Ishikawa (cell line): Measurements from ENCODE around the gene INPP5E.

ENCODE experiments used
- YY1 ChIP-seq: IDR thresholded peaks from 2 replicates; pipeline ENCODE4 v1.6.1; 2012; ENCODE audit warnings: low read depth
- TF ChIP-seq, protein P1 (sequence below): IDR thresholded peaks from 2 replicates; pipeline ENCODE4 v1.6.1; 2012; ENCODE audit warnings: low read depth, mild to moderate bottlenecking

- TF ChIP-seq, protein P1, sequence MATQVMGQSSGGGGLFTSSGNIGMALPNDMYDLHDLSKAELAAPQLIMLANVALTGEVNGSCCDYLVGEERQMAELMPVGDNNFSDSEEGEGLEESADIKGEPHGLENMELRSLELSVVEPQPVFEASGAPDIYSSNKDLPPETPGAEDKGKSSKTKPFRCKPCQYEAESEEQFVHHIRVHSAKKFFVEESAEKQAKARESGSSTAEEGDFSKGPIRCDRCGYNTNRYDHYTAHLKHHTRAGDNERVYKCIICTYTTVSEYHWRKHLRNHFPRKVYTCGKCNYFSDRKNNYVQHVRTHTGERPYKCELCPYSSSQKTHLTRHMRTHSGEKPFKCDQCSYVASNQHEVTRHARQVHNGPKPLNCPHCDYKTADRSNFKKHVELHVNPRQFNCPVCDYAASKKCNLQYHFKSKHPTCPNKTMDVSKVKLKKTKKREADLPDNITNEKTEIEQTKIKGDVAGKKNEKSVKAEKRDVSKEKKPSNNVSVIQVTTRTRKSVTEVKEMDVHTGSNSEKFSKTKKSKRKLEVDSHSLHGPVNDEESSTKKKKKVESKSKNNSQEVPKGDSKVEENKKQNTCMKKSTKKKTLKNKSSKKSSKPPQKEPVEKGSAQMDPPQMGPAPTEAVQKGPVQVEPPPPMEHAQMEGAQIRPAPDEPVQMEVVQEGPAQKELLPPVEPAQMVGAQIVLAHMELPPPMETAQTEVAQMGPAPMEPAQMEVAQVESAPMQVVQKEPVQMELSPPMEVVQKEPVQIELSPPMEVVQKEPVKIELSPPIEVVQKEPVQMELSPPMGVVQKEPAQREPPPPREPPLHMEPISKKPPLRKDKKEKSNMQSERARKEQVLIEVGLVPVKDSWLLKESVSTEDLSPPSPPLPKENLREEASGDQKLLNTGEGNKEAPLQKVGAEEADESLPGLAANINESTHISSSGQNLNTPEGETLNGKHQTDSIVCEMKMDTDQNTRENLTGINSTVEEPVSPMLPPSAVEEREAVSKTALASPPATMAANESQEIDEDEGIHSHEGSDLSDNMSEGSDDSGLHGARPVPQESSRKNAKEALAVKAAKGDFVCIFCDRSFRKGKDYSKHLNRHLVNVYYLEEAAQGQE = no peak
- TF ChIP-seq YY1 = no peak
These were observed 29.8 kb downstream of the INPP5E start for GRCh38 chr9:136409557-136410455.
